ENCODE results near the gene B4GALNT2. TPM values are rescaled to one million over a fixed set of nuclear protein-coding genes. Genes with fewer than 3 reads are reported as not detected.

B4GALNT2 gene
- polyA plus RNA-seq, 3 donors: not detected

DNA sequence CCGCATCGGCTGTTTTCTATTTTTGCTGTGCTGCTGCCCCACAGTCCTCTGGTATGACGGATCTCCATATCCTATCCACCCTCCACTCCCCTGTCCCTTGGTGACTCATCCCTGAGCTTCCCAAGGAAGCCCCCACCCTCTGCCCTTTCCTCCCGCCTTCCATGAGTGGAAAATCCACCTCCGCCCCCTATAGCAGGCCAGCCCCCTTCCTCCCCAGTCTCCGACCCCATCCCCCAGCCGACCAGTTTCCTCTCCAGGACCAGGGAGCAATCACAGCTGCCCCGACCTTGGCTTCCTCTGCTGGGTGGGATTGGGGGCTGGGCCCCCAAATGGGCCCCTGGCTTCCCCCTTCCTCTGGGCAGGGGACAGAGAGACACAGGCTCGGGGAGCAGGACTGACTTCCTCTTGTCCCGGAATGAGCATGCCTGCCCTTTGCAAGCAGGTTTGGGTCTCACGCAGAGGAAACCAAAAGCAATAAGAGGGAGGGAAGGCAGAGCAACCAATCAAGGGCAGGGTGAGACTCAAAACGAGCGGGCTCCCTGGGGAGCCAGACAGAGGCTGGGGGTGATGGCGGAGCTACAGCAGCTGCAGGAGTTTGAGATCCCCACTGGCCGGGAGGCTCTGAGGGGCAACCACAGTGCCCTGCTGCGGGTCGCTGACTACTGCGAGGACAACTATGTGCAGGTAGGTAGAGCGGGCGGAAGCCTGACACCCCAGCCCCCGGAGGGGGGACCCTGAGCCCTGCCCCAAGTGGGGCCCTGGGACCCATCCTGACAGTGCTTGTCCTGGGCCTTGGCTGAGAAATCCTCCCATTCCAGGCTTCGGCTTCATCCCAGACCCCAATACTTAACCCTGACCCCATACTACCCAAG, 77.8 kb downstream of the B4GALNT2 start, which contains the start of the genes ABI3 and GNGT2:
Gene ABI3, plus strand, starts transcription at position 550 of the 872 bp plus-strand sequence. Its CDS starts 18 bp downstream, at position 568.
Gene GNGT2, minus strand, starts transcription at position 417 of the 872 bp plus-strand sequence. CDS start 3,152 bp downstream, outside the sequence.
- peaks cover 2 to 7% (median 3%) of the 10 kb centered on the region in 3 donors for H3K27me3 Mint-ChIP-seq (ENCODE audit: low read depth in 3 of 3)
- H3K27me3 ChIP-seq (ENCODE audit: control insufficient read depth in 2 of 2, insufficient read depth in 2 of 2, low read length in 2 of 2): no peaks in the 10 kb centered on the region
- intact Hi-C loops (cut with micrococcal nuclease): no loop called here
- H3K9ac ChIP-seq (ENCODE audit: insufficient read depth, low read length, poor library complexity, severe bottlenecking): peak within 1 kb of the TSS; percentile 66
- TF ChIP-seq, protein P1, sequence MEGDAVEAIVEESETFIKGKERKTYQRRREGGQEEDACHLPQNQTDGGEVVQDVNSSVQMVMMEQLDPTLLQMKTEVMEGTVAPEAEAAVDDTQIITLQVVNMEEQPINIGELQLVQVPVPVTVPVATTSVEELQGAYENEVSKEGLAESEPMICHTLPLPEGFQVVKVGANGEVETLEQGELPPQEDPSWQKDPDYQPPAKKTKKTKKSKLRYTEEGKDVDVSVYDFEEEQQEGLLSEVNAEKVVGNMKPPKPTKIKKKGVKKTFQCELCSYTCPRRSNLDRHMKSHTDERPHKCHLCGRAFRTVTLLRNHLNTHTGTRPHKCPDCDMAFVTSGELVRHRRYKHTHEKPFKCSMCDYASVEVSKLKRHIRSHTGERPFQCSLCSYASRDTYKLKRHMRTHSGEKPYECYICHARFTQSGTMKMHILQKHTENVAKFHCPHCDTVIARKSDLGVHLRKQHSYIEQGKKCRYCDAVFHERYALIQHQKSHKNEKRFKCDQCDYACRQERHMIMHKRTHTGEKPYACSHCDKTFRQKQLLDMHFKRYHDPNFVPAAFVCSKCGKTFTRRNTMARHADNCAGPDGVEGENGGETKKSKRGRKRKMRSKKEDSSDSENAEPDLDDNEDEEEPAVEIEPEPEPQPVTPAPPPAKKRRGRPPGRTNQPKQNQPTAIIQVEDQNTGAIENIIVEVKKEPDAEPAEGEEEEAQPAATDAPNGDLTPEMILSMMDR (IDR thresholded peaks at IDR 0.05): no peak
- peaks cover 0 to 2% (median 0%) of the 10 kb centered on the region in 7 donors for H3K9me3 Mint-ChIP-seq
- H3K4me1 ChIP-seq (ENCODE audit: control insufficient read depth in 1 of 2, insufficient read depth in 2 of 2, low read length in 2 of 2): peaks cover 68 to 69% of the 10 kb centered on the region in 2 donors
- H4K20me1 ChIP-seq (ENCODE audit: insufficient read depth, low read length): peaks cover 17% of the 10 kb centered on the region
- H3K27ac Mint-ChIP-seq: peak within 1 kb of the TSS; percentile 15 to 89 (median 82)
- peak; percentile 63 to 80 (median 79) for DNase-seq
- H3K36me3 Mint-ChIP-seq: peaks cover 20% of the 10 kb centered on the region in 2 donors
- H3K4me1 Mint-ChIP-seq: peaks cover 74% of the 10 kb centered on the region
- WGBS (ENCODE audit: insufficient coverage): 19% methylated on average over 20 of the region's 22 CpGs
- H3K4me3 ChIP-seq (replicated peaks in 1 of 3; ENCODE audit: low read depth in 2 of 3, low read length in 3 of 3): peak within 1 kb of the TSS; percentile 53 to 72 (median 57)
- H3K4me3 Mint-ChIP-seq: peak within 1 kb of the TSS; percentile 82 to 92
- H3K4me2 ChIP-seq (replicated peaks; ENCODE audit: extremely low read depth, low read length, poor library complexity, severe bottlenecking): peak within 1 kb of the TSS; percentile 67
- H3K27ac ChIP-seq (ENCODE audit: low read depth in 1 of 2, low read length in 2 of 2): peak within 1 kb of the TSS; percentile 34 to 87
- H3K79me2 ChIP-seq (ENCODE audit: insufficient read depth, low read length): peaks cover 43% of the 10 kb centered on the region
- no peaks in the 10 kb centered on the region for H3K36me3 ChIP-seq (replicated peaks in 1 of 2; ENCODE audit: control insufficient read depth in 1 of 2, insufficient read depth in 2 of 2, low read length in 2 of 2)
- no peaks in the 10 kb centered on the region for H3K9me3 ChIP-seq (replicated peaks in 1 of 2; ENCODE audit: control insufficient read depth in 1 of 2, insufficient read depth in 1 of 2, low read length in 2 of 2)
- H2AFZ ChIP-seq (ENCODE audit: insufficient read depth, low read depth, low read length, poor library complexity, severe bottlenecking): peak within 1 kb of the TSS; percentile 60

DNA sequence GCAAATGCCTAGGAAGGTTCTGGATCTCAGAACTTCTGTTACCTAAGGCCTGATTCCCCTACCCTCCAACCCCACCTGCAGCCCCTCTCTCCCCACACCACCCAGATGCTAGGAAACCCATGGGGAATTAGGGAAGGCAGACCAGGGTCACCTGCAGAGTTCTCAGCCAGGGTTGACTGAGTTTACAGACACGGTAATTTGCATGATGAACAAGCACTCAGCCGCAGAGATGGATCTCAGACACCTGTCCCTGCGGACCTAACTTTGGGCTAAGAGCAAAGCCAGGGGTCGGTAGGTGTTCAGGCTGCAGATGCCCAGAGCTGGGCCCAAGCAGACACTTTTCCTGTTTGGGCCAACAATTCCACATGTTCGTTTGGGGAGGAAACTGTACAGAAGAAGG, 80.8 kb downstream of the B4GALNT2 start:
- H3K4me3 Mint-ChIP-seq: peak overlapping the region; percentile 82 to 84

More for the DNA sequence above, 80.8 kb downstream of the B4GALNT2 start:
- no peaks in the 10 kb centered on the region for H3K36me3 ChIP-seq (replicated peaks in 1 of 2; ENCODE audit: control insufficient read depth in 1 of 2, insufficient read depth in 2 of 2, low read length in 2 of 2)
- no peak overlapping the region for H3K9ac ChIP-seq (ENCODE audit: insufficient read depth, low read length, poor library complexity, severe bottlenecking)
- no peaks in the 10 kb centered on the region for H3K27me3 ChIP-seq (ENCODE audit: control insufficient read depth in 2 of 2, insufficient read depth in 2 of 2, low read length in 2 of 2)
- Mint-ChIP-seq H3K36me3 (peaks cover 25 to 31% of the 10 kb centered on the region in 2 donors), H3K9me3 (peaks cover 0 to 2% (median 0%) of the 10 kb centered on the region in 7 donors), H3K27me3 (ENCODE audit: low read depth in 3 of 3) (peaks cover 0 to 6% (median 0%) of the 10 kb centered on the region in 3 donors), H3K4me1 (peaks cover 93% of the 10 kb centered on the region), H3K27ac (peak overlapping the region in 5 of 7 donors; percentile 38 to 99 (median 76))
- peaks cover 43% of the 10 kb centered on the region for H3K79me2 ChIP-seq (ENCODE audit: insufficient read depth, low read length)
- H3K4me2 ChIP-seq (replicated peaks; ENCODE audit: extremely low read depth, low read length, poor library complexity, severe bottlenecking): peak overlapping the region; percentile 67
- peaks cover 17% of the 10 kb centered on the region for H4K20me1 ChIP-seq (ENCODE audit: insufficient read depth, low read length)
- intact Hi-C loops (cut with micrococcal nuclease): no loop called here
- TF ChIP-seq, protein P1 (IDR thresholded peaks at IDR 0.05): no peak
- H3K4me3 ChIP-seq (replicated peaks in 1 of 3; ENCODE audit: low read depth in 2 of 3, low read length in 3 of 3): peak overlapping the region; percentile 53 to 72 (median 57)
- WGBS (ENCODE audit: insufficient coverage): 95% methylated on average over 4 of the region's 5 CpGs
- H2AFZ ChIP-seq (ENCODE audit: insufficient read depth, low read depth, low read length, poor library complexity, severe bottlenecking): no peak overlapping the region
- no peaks in the 10 kb centered on the region for H3K9me3 ChIP-seq (replicated peaks in 1 of 2; ENCODE audit: control insufficient read depth in 1 of 2, insufficient read depth in 1 of 2, low read length in 2 of 2)
- peak overlapping the region in 1 of 2 donors; percentile 49 for H3K27ac ChIP-seq (ENCODE audit: low read depth in 1 of 2, low read length in 2 of 2)
- no peak for DNase-seq
- H3K4me1 ChIP-seq (ENCODE audit: control insufficient read depth in 1 of 2, insufficient read depth in 2 of 2, low read length in 2 of 2): peaks cover 95 to 98% of the 10 kb centered on the region in 2 donors
